HG03064 (cell line): ENCODE results near the gene MSH3.
"Not testable (repeated sequence)": the region's sequence is repeated elsewhere in the genome, so short reads cannot be mapped to it uniquely, and the experiment has no call there.

Source experiments
- ATAC-seq: cut with Tn5 transposase; IDR thresholded peaks from one replicate; pipeline ENCODE4 v1.9.1; 2021; ENCODE audit warnings: low read depth; ENCODE audit not compliant: unreplicated experiment

MSH3 gene

GRCh38 chr5:80747922-80748321 is 93.5 kb downstream of the MSH3 start:
- no peak for ATAC-seq

- no peak for ATAC-seq
Observed at GRCh38 chr5:80752427-80752826, 98.0 kb downstream of the MSH3 start.

- ATAC-seq, result no peak
Observed at GRCh38 chr5:80753712-80754111, 99.3 kb downstream of the MSH3 start.

- ATAC-seq, result peak; percentile 44
Observed at GRCh38 chr5:80754900-80755299, 100.4 kb downstream of the MSH3 start.

- ATAC-seq, result peak; percentile 97
Observed at GRCh38 chr5:80755626-80756025, 101.2 kb downstream of the MSH3 start.

- ATAC-seq, result no peak
Observed at GRCh38 chr5:80756292-80756691, 101.8 kb downstream of the MSH3 start.

- no peak for ATAC-seq
Observed at GRCh38 chr5:80757290-80757689, 102.8 kb downstream of the MSH3 start.

- ATAC-seq, result no peak
Observed at GRCh38 chr5:80759866-80760577, 105.6 kb downstream of the MSH3 start.

- no peak for ATAC-seq
Observed at GRCh38 chr5:80760680-80761079, 106.2 kb downstream of the MSH3 start.

- no peak for ATAC-seq
Observed at GRCh38 chr5:80761176-80761575, 106.7 kb downstream of the MSH3 start.

- ATAC-seq, result no peak
Observed at GRCh38 chr5:80761966-80762365, 107.5 kb downstream of the MSH3 start.

GRCh38 chr5:80762573-80762972 is 108.1 kb downstream of the MSH3 start:
- ATAC-seq, result no peak

- no peak for ATAC-seq
Observed at GRCh38 chr5:80763211-80763610, 108.8 kb downstream of the MSH3 start.

GRCh38 chr5:80763873-80764647 is 109.6 kb downstream of the MSH3 start:
- no peak for ATAC-seq

GRCh38 chr5:80764786-80765185 is 110.3 kb downstream of the MSH3 start:
- no peak for ATAC-seq

- no peak for ATAC-seq
Observed at GRCh38 chr5:80777347-80778287, 123.2 kb downstream of the MSH3 start.

- ATAC-seq, result no peak
Observed at GRCh38 chr5:80780024-80780423, 125.6 kb downstream of the MSH3 start.

GRCh38 chr5:80780761-80781285 is 126.4 kb downstream of the MSH3 start:
- no peak for ATAC-seq

- no peak for ATAC-seq
Observed at GRCh38 chr5:80781356-80781755, 126.9 kb downstream of the MSH3 start.

- no peak for ATAC-seq
Observed at GRCh38 chr5:80782626-80783025, 128.2 kb downstream of the MSH3 start.

- ATAC-seq, result not testable (repeated sequence)
Observed at GRCh38 chr5:80783751-80784150, 129.3 kb downstream of the MSH3 start.
